K562 (cell line): Measurements from ENCODE around the gene NR1D2. TPM values are rescaled to one million over a fixed set of nuclear protein-coding genes. Genes with fewer than 3 reads are reported as not detected.
A peak's percentile ranks its signal among the peaks of the same experiment; 100 is the strongest.

Experiments used
- ARID1B ChIP-seq: fragments of 450-650 bp; IDR thresholded peaks from 2 replicates; pipeline ENCODE4 v1.6.1; 2016; ENCODE audit warnings: antibody characterized with exemption, mild to moderate bottlenecking, inconsistent platforms
- ATF6 ChIP-seq: sonication (generic); formaldehyde crosslinking; IDR thresholded peaks from 2 replicates; pipeline ENCODE4 v1.4.0; 2020; ENCODE audit warnings: mild to moderate bottlenecking, missing genetic modification reagents
- CBFA2T2 ChIP-seq: fragments of 450-650 bp; conservative IDR thresholded peaks from 2 replicates; pipeline ENCODE4 v1.6.1; 2017; ENCODE audit warnings: mild to moderate bottlenecking
- CHD7 ChIP-seq: fragments of 200-600 bp; sonication (generic); IDR thresholded peaks from one replicate; pipeline ENCODE4 v1.6.1; 2012; ENCODE audit warnings: mild to moderate bottlenecking, low read depth, low read length, inconsistent platforms
- HEY1 ChIP-seq: fragments of 250-450 bp; sonication (Bioruptor Pico); IDR thresholded peaks from 2 replicates; pipeline ENCODE4 v1.5.0; 2020; ENCODE audit warnings: mild to moderate bottlenecking, moderate library complexity, borderline replicate concordance
- POLR2G ChIP-seq: fragments of 200-400 bp; formaldehyde crosslinking; IDR thresholded peaks from 2 replicates; pipeline ENCODE4 v1.6.1; 2017; ENCODE audit warnings: low read depth, mild to moderate bottlenecking, antibody characterized with exemption, low read length, moderate library complexity
- PPARD ChIP-seq: fragments of 250-450 bp; sonication (Bioruptor Pico); IDR thresholded peaks from 2 replicates; pipeline ENCODE4 v1.8.0; 2022; ENCODE audit warnings: inconsistent platforms, mild to moderate bottlenecking, moderate library complexity
- TCF7 ChIP-seq: sonication (generic); IDR thresholded peaks from 2 replicates; pipeline ENCODE4 v1.6.1; 2016; ENCODE audit warnings: antibody characterized with exemption, borderline replicate concordance
- YBX1 ChIP-seq: fragments of 450-650 bp; IDR thresholded peaks from 2 replicates; pipeline ENCODE4 v1.7.1; 2016; ENCODE audit warnings: mild to moderate bottlenecking
- ZC3H8 ChIP-seq: fragments of 450-650 bp; IDR thresholded peaks from 2 replicates; pipeline ENCODE4 v1.6.1; 2017
- ZNF699 ChIP-seq: fragments of 250-450 bp; sonication (Bioruptor Pico); IDR thresholded peaks from 2 replicates; pipeline ENCODE4 v1.8.0; 2021; ENCODE audit warnings: mild to moderate bottlenecking, moderate library complexity; ENCODE audit not compliant: insufficient replicate concordance
- ZNF766 ChIP-seq: fragments of 200-800 bp; sonication (Bioruptor generic); conservative IDR thresholded peaks from 2 replicates; pipeline ENCODE4 v1.6.1; 2016; ENCODE audit warnings: missing genetic modification characterization, missing compliant biosample characterization
- polyA plus RNA-seq, 8 experiments: library from polyadenylated mRNA; depleted of rRNA in 4 of 8; stranded (reverse) in 5 of 8; unstranded in 3 of 8; fragments of >200 nt; fragmentation: Nextera tagmentation in 2 of 8; fragmentation: Illumina TruSeq in 1 of 8; extraction: Ambion mirVana in 2 of 8; extraction: Trizol in 1 of 8; gene quantifications; 2 replicates each; pipeline versions ENCODE4 v1.2.1 to v1.2.3, GENCODE V29; 2011 to 2014; ENCODE audit warnings: inconsistent platforms in 1 of 8, missing spikeins in 1 of 8
- total RNA-seq, 7 experiments: library from RNA; depleted of rRNA in 6 of 7; stranded (reverse); fragments of >200 nt in 6 of 7; fragmentation: Illumina TruSeq in 2 of 7; extraction: Trizol in 2 of 7; gene quantifications; 2 replicates each; pipeline versions ENCODE4 v1.2.1 to v1.2.3, GENCODE V29; 2011 to 2021; ENCODE audit warnings: low replicate concordance in 1 of 7
- TF ChIP-seq, protein P1 (sequence below): sonication (generic); formaldehyde crosslinking; IDR thresholded peaks from 2 replicates; pipeline ENCODE4 v1.8.0; 2022; ENCODE audit warnings: mild to moderate bottlenecking, missing genetic modification reagents

Gene NR1D2
- total and polyA plus RNA-seq, 9 of the 15 experiments (the other 6 are each of a cell fraction or from before 2014, with no cell fraction given): 1.2 to 5.5 (median 2.9) TPM

GRCh38 chr3:23916886-23917678 lies 28.0 kb upstream of the NR1D2 start, which contains the start of the genes NKIRAS1 and RPL15 (continued):
- TF ChIP-seq CBFA2T2 (no peak), TCF7 (peak; percentile 81; the same call in 1 of the 2 replicates), ZNF766 (CRISPR knock-in tag) (peak; percentile 73; the same call in 1 of the 2 replicates), ATF6 (CRISPR knock-in tag) (peak; percentile 94), ZNF699 (CRISPR knock-in tag) (no peak), CHD7 (peak; percentile 24), PPARD (CRISPR knock-in tag) (no peak), ARID1B (peak; percentile 63), ZC3H8 (0 out of 2 replicates have a peak, but pooled peaks have one; percentile 77), POLR2G (peak; percentile 98), HEY1 (CRISPR knock-in tag) (0 out of 2 replicates have a peak, but pooled peaks have one; percentile 70), YBX1 (no peak)
- TF ChIP-seq, protein P1, sequence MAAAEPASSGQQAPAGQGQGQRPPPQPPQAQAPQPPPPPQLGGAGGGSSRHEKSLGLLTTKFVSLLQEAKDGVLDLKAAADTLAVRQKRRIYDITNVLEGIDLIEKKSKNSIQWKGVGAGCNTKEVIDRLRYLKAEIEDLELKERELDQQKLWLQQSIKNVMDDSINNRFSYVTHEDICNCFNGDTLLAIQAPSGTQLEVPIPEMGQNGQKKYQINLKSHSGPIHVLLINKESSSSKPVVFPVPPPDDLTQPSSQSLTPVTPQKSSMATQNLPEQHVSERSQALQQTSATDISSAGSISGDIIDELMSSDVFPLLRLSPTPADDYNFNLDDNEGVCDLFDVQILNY (CRISPR knock-in tag): no peak; the same call in none of the 2 replicates
